ENCODE results near the gene TCERG1L. TPM values are rescaled to one million over a fixed set of nuclear protein-coding genes. Genes with fewer than 3 reads are reported as not detected.

The TCERG1L gene
- polyA plus RNA-seq, 1 experiment, result not detected

GRCh38 chr10:131230641-131231322, 80.7 kb downstream of the TCERG1L start:
- CTCF ChIA-PET, result no interaction called here

GRCh38 chr10:131230166-131230565, 81.4 kb downstream of the TCERG1L start:
- CTCF ChIA-PET, result no interaction called here
- POLR2A ChIA-PET, result no interaction called here
- no peak for DNase-seq (ENCODE audit: low read depth)

More at GRCh38 chr10:131230641-131231322, 80.7 kb downstream of the TCERG1L start:
- no peak for DNase-seq (ENCODE audit: low read depth)
- Histone ChIP-seq H3K4me3 (ENCODE audit: low read depth, low read length) (no peak overlapping the region), H3K36me3 (ENCODE audit: control insufficient read depth, insufficient read depth, low read length) (no peaks in the 10 kb centered on the region), H3K27me3 (ENCODE audit: control insufficient read depth, insufficient read depth, low read length) (no peaks in the 10 kb centered on the region)
- TF ChIP-seq, protein P1, sequence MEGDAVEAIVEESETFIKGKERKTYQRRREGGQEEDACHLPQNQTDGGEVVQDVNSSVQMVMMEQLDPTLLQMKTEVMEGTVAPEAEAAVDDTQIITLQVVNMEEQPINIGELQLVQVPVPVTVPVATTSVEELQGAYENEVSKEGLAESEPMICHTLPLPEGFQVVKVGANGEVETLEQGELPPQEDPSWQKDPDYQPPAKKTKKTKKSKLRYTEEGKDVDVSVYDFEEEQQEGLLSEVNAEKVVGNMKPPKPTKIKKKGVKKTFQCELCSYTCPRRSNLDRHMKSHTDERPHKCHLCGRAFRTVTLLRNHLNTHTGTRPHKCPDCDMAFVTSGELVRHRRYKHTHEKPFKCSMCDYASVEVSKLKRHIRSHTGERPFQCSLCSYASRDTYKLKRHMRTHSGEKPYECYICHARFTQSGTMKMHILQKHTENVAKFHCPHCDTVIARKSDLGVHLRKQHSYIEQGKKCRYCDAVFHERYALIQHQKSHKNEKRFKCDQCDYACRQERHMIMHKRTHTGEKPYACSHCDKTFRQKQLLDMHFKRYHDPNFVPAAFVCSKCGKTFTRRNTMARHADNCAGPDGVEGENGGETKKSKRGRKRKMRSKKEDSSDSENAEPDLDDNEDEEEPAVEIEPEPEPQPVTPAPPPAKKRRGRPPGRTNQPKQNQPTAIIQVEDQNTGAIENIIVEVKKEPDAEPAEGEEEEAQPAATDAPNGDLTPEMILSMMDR (IDR thresholded peaks at IDR 0.05; ENCODE audit: insufficient read depth, low read depth, low read length), result no peak
- POLR2A ChIA-PET, result no interaction called here

GRCh38 chr10:131227163-131227740, 84.3 kb downstream of the TCERG1L start:
- POLR2A ChIA-PET, result no interaction called here

More at GRCh38 chr10:131230166-131230565, 81.4 kb downstream of the TCERG1L start:
- Histone ChIP-seq H3K27me3 (ENCODE audit: control insufficient read depth, insufficient read depth, low read length) (no peaks in the 10 kb centered on the region), H3K36me3 (ENCODE audit: control insufficient read depth, insufficient read depth, low read length) (no peaks in the 10 kb centered on the region), H3K4me3 (ENCODE audit: low read depth, low read length) (no peak overlapping the region)
- TF ChIP-seq, protein P1 (IDR thresholded peaks at IDR 0.05; ENCODE audit: insufficient read depth, low read depth, low read length), result no peak

DNA sequence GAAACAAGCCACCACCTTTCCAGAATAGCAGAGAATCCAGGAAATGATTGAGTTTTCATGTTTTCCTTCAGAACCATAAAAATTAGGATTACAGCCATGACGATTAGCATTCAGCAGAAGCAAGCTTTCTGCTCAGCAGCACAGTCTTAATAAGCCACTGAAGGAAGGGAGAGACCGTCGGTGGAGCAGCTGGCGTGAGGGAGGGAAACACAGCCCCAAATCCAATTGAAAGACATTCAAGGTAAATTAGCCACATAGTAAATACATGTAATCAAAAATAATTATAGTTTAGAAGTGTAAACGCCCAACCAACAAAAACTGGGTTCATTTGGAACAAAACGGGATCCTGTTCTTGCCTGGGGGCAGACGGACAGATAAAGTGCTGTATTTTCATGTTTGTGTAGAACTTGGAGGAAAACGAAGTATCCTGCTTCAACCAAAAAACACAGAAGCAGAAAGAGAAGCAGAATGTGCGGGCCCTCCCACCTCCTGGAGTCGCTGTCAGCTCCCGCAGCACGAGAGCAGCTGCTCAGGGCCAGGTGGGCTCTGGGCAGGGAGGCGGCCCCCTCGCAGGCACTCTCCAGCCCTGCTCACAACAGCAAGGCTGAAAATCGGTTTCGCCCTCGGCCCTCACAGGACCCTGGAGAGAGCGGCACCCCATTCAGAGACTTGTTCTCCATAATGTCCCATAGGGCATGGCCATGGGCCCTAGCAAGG, 84.9 kb downstream of the TCERG1L start:
- Histone ChIP-seq H3K4me3 (ENCODE audit: low read depth, low read length) (no peak overlapping the region), H3K36me3 (ENCODE audit: control insufficient read depth, insufficient read depth, low read length) (no peaks in the 10 kb centered on the region), H3K27me3 (ENCODE audit: control insufficient read depth, insufficient read depth, low read length) (no peaks in the 10 kb centered on the region)
- TF ChIP-seq, protein P1 (IDR thresholded peaks at IDR 0.05; ENCODE audit: insufficient read depth, low read depth, low read length), result no peak
- DNase-seq (ENCODE audit: low read depth), result no peak
- ChIA-PET CTCF (interaction anchor here (0.6 kb wide), 1 partner anchor 86 kb away, joined by 3 read pairs; no protein-coding TSS in a partner anchor), POLR2A (no interaction called here)

More at GRCh38 chr10:131227163-131227740, 84.3 kb downstream of the TCERG1L start:
- CTCF ChIA-PET, result interaction anchor here (0.6 kb wide), 1 partner anchor 85 kb away, joined by 3 read pairs; no protein-coding TSS in a partner anchor
- Histone ChIP-seq H3K4me3 (ENCODE audit: low read depth, low read length) (no peak overlapping the region), H3K27me3 (ENCODE audit: control insufficient read depth, insufficient read depth, low read length) (no peaks in the 10 kb centered on the region), H3K36me3 (ENCODE audit: control insufficient read depth, insufficient read depth, low read length) (no peaks in the 10 kb centered on the region)
- TF ChIP-seq, protein P1 (IDR thresholded peaks at IDR 0.05; ENCODE audit: insufficient read depth, low read depth, low read length), result no peak
- no peak for DNase-seq (ENCODE audit: low read depth)

- POLR2A ChIA-PET, result no interaction called here
- no peak overlapping the region for H3K4me3 ChIP-seq (ENCODE audit: low read depth, low read length)
- no peaks in the 10 kb centered on the region for H3K27me3 ChIP-seq (ENCODE audit: control insufficient read depth, insufficient read depth, low read length)
- no peak for DNase-seq (ENCODE audit: low read depth)
- CTCF ChIA-PET, result no interaction called here
- H3K36me3 ChIP-seq (ENCODE audit: control insufficient read depth, insufficient read depth, low read length), result no peaks in the 10 kb centered on the region
- TF ChIP-seq, protein P1 (IDR thresholded peaks at IDR 0.05; ENCODE audit: insufficient read depth, low read depth, low read length), result no peak
Observed at GRCh38 chr10:131224106-131224505, 87.4 kb downstream of the TCERG1L start.

Data from BJ (cell line).